Measurements from ENCODE around the gene ZBTB43. TPM values are rescaled to one million over a fixed set of nuclear protein-coding genes. Genes with fewer than 3 reads are reported as not detected.
"Not testable (repeated sequence)": the region's sequence is repeated elsewhere in the genome, so short reads cannot be mapped to it uniquely, and the experiment has no call there.

The ZBTB43 gene
- total and polyA plus RNA-seq, 3 experiments from 2014 or later = 14.6 to 22.8 (median 21.8) TPM

GRCh38 chr9:126822278-126822677 is 17.4 kb downstream of the ZBTB43 start:
- POLR2A ChIA-PET = no interaction called here
- Histone ChIP-seq H3K4me3 (ENCODE audit: low read length) (no peak overlapping the region), H3K4me1 (ENCODE audit: insufficient read depth, low read length) (no peaks in the 10 kb centered on the region), H3K9me3 (ENCODE audit: low read length) (peaks cover 4% of the 10 kb centered on the region), H3K27me3 (ENCODE audit: insufficient read depth, low read length, poor library complexity, severe bottlenecking) (no peaks in the 10 kb centered on the region), H3K27ac (ENCODE audit: low read depth, low read length) (no peak overlapping the region), H3K36me3 (ENCODE audit: insufficient read depth, low read length) (peaks cover 14% of the 10 kb centered on the region)
- no peak for DNase-seq
- peak overlapping the region in 1 of 8 donors; percentile 73 for H3K27ac Mint-ChIP-seq
- H3K4me1 Mint-ChIP-seq = peaks cover 37 to 69% (median 64%) of the 10 kb centered on the region in 3 donors
- CTCF ChIA-PET = interaction anchor here (1.2 kb wide), 1 partner anchor 12 kb away, joined by 5 read pairs; no protein-coding TSS in a partner anchor
- H3K9me3 Mint-ChIP-seq = peaks cover 7 to 19% (median 15%) of the 10 kb centered on the region in 5 donors
- no peaks in the 10 kb centered on the region for H3K27me3 Mint-ChIP-seq
- H3K4me3 Mint-ChIP-seq = peak overlapping the region in 1 of 7 donors; percentile 13
- peaks cover 25 to 73% (median 34%) of the 10 kb centered on the region in 3 donors for H3K36me3 Mint-ChIP-seq

GRCh38 chr9:126822873-126823272 is 18.0 kb downstream of the ZBTB43 start:
- peaks cover 37 to 66% (median 64%) of the 10 kb centered on the region in 3 donors for H3K4me1 Mint-ChIP-seq
- ChIA-PET CTCF (no interaction called here), POLR2A (no interaction called here)
- no peaks in the 10 kb centered on the region for H3K4me1 ChIP-seq (ENCODE audit: insufficient read depth, low read length)
- H3K36me3 Mint-ChIP-seq = peaks cover 21 to 72% (median 32%) of the 10 kb centered on the region in 3 donors
- H3K4me3 Mint-ChIP-seq = no peak overlapping the region
- H3K27me3 ChIP-seq (ENCODE audit: insufficient read depth, low read length, poor library complexity, severe bottlenecking) = no peaks in the 10 kb centered on the region
- H3K9me3 Mint-ChIP-seq = peaks cover 7 to 16% (median 15%) of the 10 kb centered on the region in 5 donors
- no peaks in the 10 kb centered on the region for H3K27me3 Mint-ChIP-seq
- H3K27ac ChIP-seq (ENCODE audit: low read depth, low read length) = no peak overlapping the region
- H3K27ac Mint-ChIP-seq = peak overlapping the region in 1 of 8 donors; percentile 14
- peaks cover 4% of the 10 kb centered on the region for H3K9me3 ChIP-seq (ENCODE audit: low read length)
- peaks cover 14% of the 10 kb centered on the region for H3K36me3 ChIP-seq (ENCODE audit: insufficient read depth, low read length)
- DNase-seq = no peak
- H3K4me3 ChIP-seq (ENCODE audit: low read length) = no peak overlapping the region

GRCh38 chr9:126824052-126824451 is 19.2 kb downstream of the ZBTB43 start:
- H3K9me3 Mint-ChIP-seq; CTCF ChIA-PET; H3K27me3 ChIP-seq (ENCODE audit: insufficient read depth, low read length, poor library complexity, severe bottlenecking); H3K27ac Mint-ChIP-seq; H3K27ac ChIP-seq (ENCODE audit: low read depth, low read length); H3K9me3 ChIP-seq (ENCODE audit: low read length); H3K36me3 ChIP-seq (ENCODE audit: insufficient read depth, low read length); H3K4me1 ChIP-seq (ENCODE audit: insufficient read depth, low read length); H3K4me3 ChIP-seq (ENCODE audit: low read length); DNase-seq; POLR2A ChIA-PET; H3K4me3 Mint-ChIP-seq; H3K27me3 Mint-ChIP-seq: not testable (repeated sequence)
- Mint-ChIP-seq H3K4me1 (peaks cover 37 to 64% (median 61%) of the 10 kb centered on the region in 3 donors), H3K36me3 (peaks cover 12 to 65% (median 27%) of the 10 kb centered on the region in 3 donors)

DNA sequence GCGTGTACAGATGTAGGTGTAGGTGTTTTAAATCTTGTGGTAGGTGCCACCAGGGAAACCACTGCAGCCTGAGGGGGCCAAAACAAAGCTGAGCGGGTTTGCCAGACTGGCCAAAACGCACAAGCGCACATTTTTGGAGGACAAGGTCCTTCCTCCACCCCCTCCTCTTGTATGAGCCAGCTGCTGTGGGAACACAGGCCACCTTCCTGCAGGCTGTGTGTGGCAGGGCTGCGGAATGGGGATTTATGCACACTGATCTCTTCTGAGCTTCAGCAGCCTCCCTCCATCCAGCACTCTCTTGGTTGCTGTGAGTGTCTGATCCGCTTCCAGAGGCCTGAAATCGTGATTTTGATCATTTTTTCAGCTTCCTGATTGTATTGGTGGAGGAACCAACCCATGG is 22.4 kb downstream of the ZBTB43 start:
- peaks cover under 1% of the 10 kb centered on the region for H3K36me3 ChIP-seq (ENCODE audit: insufficient read depth, low read length)
- H3K27me3 ChIP-seq (ENCODE audit: insufficient read depth, low read length, poor library complexity, severe bottlenecking) = no peaks in the 10 kb centered on the region
- H3K4me3 Mint-ChIP-seq = no peak overlapping the region
- H3K4me1 Mint-ChIP-seq = peaks cover 28 to 57% (median 51%) of the 10 kb centered on the region in 3 donors
- H3K27ac Mint-ChIP-seq = peak overlapping the region in 1 of 8 donors; percentile 86
- no peak for DNase-seq
- CTCF ChIA-PET = no interaction called here
- H3K27me3 Mint-ChIP-seq = no peaks in the 10 kb centered on the region
- POLR2A ChIA-PET = no interaction called here
- no peaks in the 10 kb centered on the region for H3K4me1 ChIP-seq (ENCODE audit: insufficient read depth, low read length)
- peaks cover under 1 to 54% (median 18%) of the 10 kb centered on the region in 3 donors for H3K36me3 Mint-ChIP-seq
- H3K9me3 Mint-ChIP-seq = no peaks in the 10 kb centered on the region
- H3K9me3 ChIP-seq (ENCODE audit: low read length) = no peaks in the 10 kb centered on the region
- H3K27ac ChIP-seq (ENCODE audit: low read depth, low read length) = no peak overlapping the region
- H3K4me3 ChIP-seq (ENCODE audit: low read length) = no peak overlapping the region

- H3K9me3 ChIP-seq (ENCODE audit: low read length) = no peaks in the 10 kb centered on the region
- peaks cover 5 to 59% (median 22%) of the 10 kb centered on the region in 3 donors for H3K36me3 Mint-ChIP-seq
- no peak overlapping the region for H3K27ac Mint-ChIP-seq
- H3K27me3 Mint-ChIP-seq = no peaks in the 10 kb centered on the region
- DNase-seq = no peak
- H3K4me1 ChIP-seq (ENCODE audit: insufficient read depth, low read length) = no peaks in the 10 kb centered on the region
- no peaks in the 10 kb centered on the region for H3K27me3 ChIP-seq (ENCODE audit: insufficient read depth, low read length, poor library complexity, severe bottlenecking)
- H3K4me1 Mint-ChIP-seq = peaks cover 27 to 51% (median 37%) of the 10 kb centered on the region in 3 donors
- H3K4me3 Mint-ChIP-seq = no peak overlapping the region
- H3K27ac ChIP-seq (ENCODE audit: low read depth, low read length) = no peak overlapping the region
- ChIA-PET CTCF (no interaction called here), POLR2A (no interaction called here)
- no peak overlapping the region for H3K4me3 ChIP-seq (ENCODE audit: low read length)
- H3K36me3 ChIP-seq (ENCODE audit: insufficient read depth, low read length) = peaks cover 17% of the 10 kb centered on the region
- no peaks in the 10 kb centered on the region for H3K9me3 Mint-ChIP-seq
Measured at GRCh38 chr9:126829035-126829434, 24.2 kb downstream of the ZBTB43 start.

DNA sequence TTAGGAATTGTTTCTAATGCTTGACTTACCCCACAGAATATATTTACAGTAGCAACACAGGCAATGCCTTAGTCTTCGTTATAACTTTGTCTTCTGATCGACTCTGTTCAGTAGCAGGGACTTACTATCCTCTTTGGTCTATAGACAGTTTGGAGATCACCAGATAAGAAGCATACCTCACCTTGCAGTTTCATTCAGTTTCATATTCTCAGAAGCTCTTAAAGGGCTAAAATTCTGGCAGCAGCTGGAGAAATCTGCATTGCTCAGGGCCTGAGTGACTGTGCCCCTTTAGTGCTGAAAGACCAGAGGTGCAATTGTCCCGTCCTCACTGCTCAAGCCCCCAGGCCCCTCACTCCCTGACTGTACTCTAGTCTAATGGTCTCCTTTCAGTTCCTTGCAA is 26.0 kb downstream of the ZBTB43 start:
- H3K27ac ChIP-seq (ENCODE audit: low read depth, low read length) = no peak overlapping the region
- H3K9me3 ChIP-seq (ENCODE audit: low read length) = no peaks in the 10 kb centered on the region
- peaks cover 29 to 51% (median 36%) of the 10 kb centered on the region in 3 donors for H3K4me1 Mint-ChIP-seq
- peaks cover 5 to 59% (median 26%) of the 10 kb centered on the region in 3 donors for H3K36me3 Mint-ChIP-seq
- no peak for DNase-seq
- no peak overlapping the region for H3K4me3 Mint-ChIP-seq
- POLR2A ChIA-PET = no interaction called here
- H3K4me3 ChIP-seq (ENCODE audit: low read length) = no peak overlapping the region
- H3K9me3 Mint-ChIP-seq = no peaks in the 10 kb centered on the region
- H3K27me3 Mint-ChIP-seq = no peaks in the 10 kb centered on the region
- H3K27me3 ChIP-seq (ENCODE audit: insufficient read depth, low read length, poor library complexity, severe bottlenecking) = no peaks in the 10 kb centered on the region
- peak overlapping the region in 2 of 8 donors; percentile 1 to 72 for H3K27ac Mint-ChIP-seq
- H3K4me1 ChIP-seq (ENCODE audit: insufficient read depth, low read length) = no peaks in the 10 kb centered on the region
- peaks cover 17% of the 10 kb centered on the region for H3K36me3 ChIP-seq (ENCODE audit: insufficient read depth, low read length)
- CTCF ChIA-PET = no interaction called here

DNA sequence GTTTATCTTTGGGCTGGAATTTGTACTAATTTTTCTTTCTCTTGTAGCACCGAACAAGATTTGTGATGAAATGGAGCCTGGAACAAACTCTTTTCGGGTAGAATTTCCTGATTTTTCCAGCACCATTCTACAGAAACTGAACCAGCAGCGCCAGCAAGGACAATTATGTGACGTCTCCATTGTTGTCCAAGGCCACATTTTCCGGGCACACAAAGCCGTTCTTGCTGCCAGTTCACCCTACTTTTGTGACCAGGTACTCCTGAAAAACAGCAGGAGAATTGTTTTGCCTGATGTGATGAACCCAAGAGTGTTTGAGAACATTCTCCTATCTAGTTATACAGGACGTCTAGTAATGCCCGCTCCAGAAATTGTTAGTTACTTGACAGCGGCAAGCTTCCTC is 27.6 kb downstream of the ZBTB43 start:
- no peaks in the 10 kb centered on the region for H3K9me3 Mint-ChIP-seq
- peaks cover 17% of the 10 kb centered on the region for H3K36me3 ChIP-seq (ENCODE audit: insufficient read depth, low read length)
- H3K27ac ChIP-seq (ENCODE audit: low read depth, low read length) = no peak overlapping the region
- no peak overlapping the region for H3K27ac Mint-ChIP-seq
- H3K36me3 Mint-ChIP-seq = peaks cover 5 to 63% (median 27%) of the 10 kb centered on the region in 3 donors
- H3K4me1 Mint-ChIP-seq = peaks cover 30 to 59% (median 39%) of the 10 kb centered on the region in 3 donors
- no peak overlapping the region for H3K4me3 Mint-ChIP-seq
- ChIA-PET CTCF (no interaction called here), POLR2A (no interaction called here)
- no peaks in the 10 kb centered on the region for H3K4me1 ChIP-seq (ENCODE audit: insufficient read depth, low read length)
- no peaks in the 10 kb centered on the region for H3K27me3 Mint-ChIP-seq
- no peaks in the 10 kb centered on the region for H3K9me3 ChIP-seq (ENCODE audit: low read length)
- no peaks in the 10 kb centered on the region for H3K27me3 ChIP-seq (ENCODE audit: insufficient read depth, low read length, poor library complexity, severe bottlenecking)
- no peak overlapping the region for H3K4me3 ChIP-seq (ENCODE audit: low read length)
- DNase-seq = no peak

- Mint-ChIP-seq H3K27ac (peak overlapping the region in 1 of 8 donors; percentile 17), H3K4me1 (peaks cover 34 to 64% (median 45%) of the 10 kb centered on the region in 3 donors), H3K9me3 (no peaks in the 10 kb centered on the region), H3K4me3 (no peak overlapping the region), H3K36me3 (peaks cover 5 to 66% (median 27%) of the 10 kb centered on the region in 3 donors), H3K27me3 (no peaks in the 10 kb centered on the region)
- no peak for DNase-seq
- Histone ChIP-seq H3K9me3 (ENCODE audit: low read length) (no peaks in the 10 kb centered on the region), H3K27ac (ENCODE audit: low read depth, low read length) (no peak overlapping the region), H3K4me3 (ENCODE audit: low read length) (no peak overlapping the region), H3K27me3 (ENCODE audit: insufficient read depth, low read length, poor library complexity, severe bottlenecking) (no peaks in the 10 kb centered on the region), H3K4me1 (ENCODE audit: insufficient read depth, low read length) (no peaks in the 10 kb centered on the region), H3K36me3 (ENCODE audit: insufficient read depth, low read length) (peaks cover 17% of the 10 kb centered on the region)
- POLR2A ChIA-PET = no interaction called here
- CTCF ChIA-PET = no interaction called here
Measured at GRCh38 chr9:126833020-126833419, 28.2 kb downstream of the ZBTB43 start.

Measured in CD8-positive, alpha-beta memory T cell (primary cell).